SK-N-SH (cell line): ENCODE data around the gene ANKS4B. TPM values are rescaled to one million over a fixed set of nuclear protein-coding genes. Genes with fewer than 3 reads are reported as not detected.
"Not testable (repeated sequence)": the region's sequence is repeated elsewhere in the genome, so short reads cannot be mapped to it uniquely, and the experiment has no call there.

Experiments
- CTCF ChIA-PET: fragments of 300-600, 350-600 bp; formaldehyde crosslinking; extraction: SDS; loops from one replicate; lab custom pipeline; 2021; lab: Yijun Ruan, JAX
- POLR2A ChIA-PET: fragments of 350-600 bp; sonication (Branson Sonifier 250); formaldehyde crosslinking; extraction: SDS; loops from one replicate; lab custom pipeline; 2020; ENCODE audit warnings: antibody characterized with exemption, inconsistent platforms; lab: Yijun Ruan, JAX
- DNase-seq: peaks from one replicate; pipeline ENCODE4 v3.0.0; 2012
- H2AFZ ChIP-seq: fragments of 200-600 bp; sonication (generic); 2 replicates; pipeline ENCODE4 v1.8.1; 2016; ENCODE audit warnings: antibody characterized with exemption, mild to moderate bottlenecking, low read depth
- H3F3A ChIP-seq: fragments of 200-600 bp; sonication (generic); replicated peaks from 2 replicates; pipeline ENCODE3; 2016; ENCODE audit warnings: antibody characterized with exemption, mild to moderate bottlenecking; ENCODE audit not compliant: insufficient read depth
- H3K27ac ChIP-seq, 2 experiments: fragments of 200-500 bp in 1 of 2; fragments of 200-600 bp in 1 of 2; sonication (Bioruptor generic) in 1 of 2; sonication (generic), shearing (Covaris generic) in 1 of 2; 2 replicates each; pipeline versions ENCODE4 v1.5.1 to v1.6.1; 2014 to 2016; ENCODE audit warnings: low read depth in 2 of 2, inconsistent platforms in 1 of 2, low read length in 1 of 2, mild to moderate bottlenecking in 1 of 2, mixed read lengths in 1 of 2
- H3K27me3 ChIP-seq: fragments of 200-600 bp; sonication (generic), shearing (Covaris generic); 2 replicates; pipeline ENCODE4 v1.6.1; 2016; ENCODE audit warnings: mixed run types; ENCODE audit not compliant: insufficient read depth
- H3K36me3 ChIP-seq, 2 experiments: fragments of 200-500 bp in 1 of 2; fragments of 200-600 bp in 1 of 2; sonication (Bioruptor generic) in 1 of 2; sonication (generic) in 1 of 2; replicated peaks in 1 of 2; 2 replicates each; pipeline versions ENCODE3 to v1.5.1; 2014 to 2016; ENCODE audit warnings: low read length in 1 of 2, mild to moderate bottlenecking in 1 of 2; ENCODE audit not compliant: insufficient read depth in 2 of 2, control insufficient read depth in 1 of 2
- H3K4me1 ChIP-seq, 2 experiments: fragments of 200-500 bp in 1 of 2; fragments of 200-600 bp in 1 of 2; sonication (Bioruptor generic) in 1 of 2; sonication (generic), shearing (Covaris generic) in 1 of 2; 2 replicates each; pipeline versions ENCODE4 v1.5.1 to v1.6.1; 2014 to 2016; ENCODE audit warnings: low read depth in 1 of 2, low read length in 1 of 2, mixed run types in 1 of 2; ENCODE audit not compliant: insufficient read depth in 2 of 2, control insufficient read depth in 1 of 2
- H3K4me2 ChIP-seq: fragments of 200-600 bp; sonication (generic), shearing (Covaris generic); 2 replicates; pipeline ENCODE4 v1.6.1; 2017; ENCODE audit warnings: mixed run types
- H3K4me3 ChIP-seq, 2 experiments: fragments of 200-500 bp in 1 of 2; fragments of 200-600 bp in 1 of 2; sonication (Bioruptor generic) in 1 of 2; sonication (generic), shearing (Covaris generic) in 1 of 2; 2 replicates each; pipeline versions ENCODE4 v1.5.1 to v1.8.1; 2014 to 2016; ENCODE audit warnings: low read depth in 2 of 2, inconsistent platforms in 1 of 2, low read length in 1 of 2, mild to moderate bottlenecking in 1 of 2, mixed read lengths in 1 of 2, moderate library complexity in 1 of 2
- H3K79me2 ChIP-seq: fragments of 200-600 bp; sonication (generic); 2 replicates; pipeline ENCODE4 v1.8.1; 2017; ENCODE audit warnings: mild to moderate bottlenecking; ENCODE audit not compliant: insufficient read depth
- H3K9ac ChIP-seq: fragments of 200-600 bp; sonication (generic); 2 replicates; pipeline ENCODE4 v1.6.1; 2017; ENCODE audit warnings: mixed run types
- H3K9me2 ChIP-seq: fragments of 200-600 bp; sonication (generic); 2 replicates; pipeline ENCODE4 v1.6.1; 2017; ENCODE audit warnings: mixed run types
- H3K9me3 ChIP-seq: fragments of 200-600 bp; sonication (generic); 2 replicates; pipeline ENCODE4 v1.6.1; 2017; ENCODE audit warnings: mixed run types, mild to moderate bottlenecking, moderate library complexity
- H4K20me1 ChIP-seq: fragments of 200-600 bp; sonication (generic); 2 replicates; pipeline ENCODE4 v1.6.1; 2017; ENCODE audit warnings: mild to moderate bottlenecking, mixed run types; ENCODE audit not compliant: insufficient read depth
- CHD2 ChIP-seq: fragments of 150-350 bp; IDR thresholded peaks from 2 replicates; pipeline ENCODE4 v1.6.1; 2018; ENCODE audit warnings: low read length; ENCODE audit not compliant: partially characterized antibody
- CTCF ChIP-seq: fragments of 200-600 bp; sonication (generic); IDR thresholded peaks from 2 replicates; pipeline ENCODE4 v1.6.1; 2017; ENCODE audit warnings: antibody characterized with exemption, mild to moderate bottlenecking, moderate library complexity
- JUND ChIP-seq: IDR thresholded peaks from 2 replicates; pipeline ENCODE4 v1.4.0; 2012
- MEF2A ChIP-seq: IDR thresholded peaks from 2 replicates; pipeline ENCODE4 v1.4.0; 2012; ENCODE audit warnings: low read depth, borderline replicate concordance
- MXI1 ChIP-seq: IDR thresholded peaks from 2 replicates; pipeline ENCODE4 v1.6.1; 2012; ENCODE audit warnings: mild to moderate bottlenecking, low read depth, low read length, improper control_type of control experiment
- RAD21 ChIP-seq: IDR thresholded peaks from 2 replicates; pipeline ENCODE4 v1.6.1; 2012; ENCODE audit warnings: mild to moderate bottlenecking, low read length
- SIN3A ChIP-seq: IDR thresholded peaks from 2 replicates; pipeline ENCODE4 v1.6.1; 2012; ENCODE audit warnings: low read depth, mild to moderate bottlenecking, low read length, moderate library complexity, borderline replicate concordance
- SMC3 ChIP-seq: IDR thresholded peaks from 2 replicates; pipeline ENCODE4 v1.6.1; 2012; ENCODE audit warnings: low read depth, low read length, improper control_type of control experiment
- TAF1 ChIP-seq: IDR thresholded peaks from 2 replicates; pipeline ENCODE4 v1.6.1; 2012; ENCODE audit warnings: low read depth, mild to moderate bottlenecking, low read length, moderate library complexity, borderline replicate concordance
- TCF12 ChIP-seq: IDR thresholded peaks from 2 replicates; pipeline ENCODE4 v1.4.0; 2012
- USF1 ChIP-seq: IDR thresholded peaks from 2 replicates; pipeline ENCODE4 v1.4.0; 2012; ENCODE audit warnings: low read depth, borderline replicate concordance
- WGBS: methylation state at CpG from one replicate; pipeline ENCODE4 v1.1.6; 2017; ENCODE audit warnings: low lambda C conversion rate; 5-methylcytosine and 5-hydroxymethylcytosine counted together
- polyA plus RNA-seq, 3 experiments: library from polyadenylated mRNA; depleted of rRNA; stranded (reverse); fragments of >200 nt; gene quantifications; 2 replicates each; pipeline ENCODE4 v1.2.3, GENCODE V29; 2012

ANKS4B gene
- polyA plus RNA-seq, 1 of the 3 experiments (the other 2 are of a cell fraction), result not detected

- Histone ChIP-seq H3K4me2 (no peak overlapping the region), H3K9me3 (no peaks in the 10 kb centered on the region), H3K79me2 (no peaks in the 10 kb centered on the region), H3K9ac (no peak overlapping the region), H3K36me3 (no peaks in the 10 kb centered on the region), H4K20me1 (no peaks in the 10 kb centered on the region), H2AFZ (no peak overlapping the region), H3F3A (no peaks in the 10 kb centered on the region), H3K4me1 (no peaks in the 10 kb centered on the region; a peak in 1 of 4 replicates), H3K4me3 (no peak overlapping the region), H3K9me2 (no peaks in the 10 kb centered on the region), H3K27ac (no peak overlapping the region), H3K27me3 (no peaks in the 10 kb centered on the region; the same call in 1 of the 2 replicates)
- CTCF ChIA-PET, result interaction anchor here (0.9 to 10.5 kb wide), 4 partner anchors 9 to 105 kb away, joined by 3 to 169 read pairs (median 38); partner anchors contain the start of gene CRYM
- no peak for DNase-seq
- POLR2A ChIA-PET, result no interaction called here
- 72% methylated on average over 6 of the region's 6 CpGs for WGBS
- no peak for TF ChIP-seq TAF1
- no peak for TF ChIP-seq SIN3A
- TF ChIP-seq TCF12, result no peak
- TF ChIP-seq JUND, result no peak
- no peak for TF ChIP-seq CHD2
- no peak for TF ChIP-seq SMC3
- TF ChIP-seq RAD21, result no peak
- no peak for TF ChIP-seq MEF2A
- TF ChIP-seq USF1, result no peak
- no peak for TF ChIP-seq MXI1
- TF ChIP-seq CTCF, result no peak
Observed at GRCh38 chr16:21194771-21195301, 38.7 kb upstream of the ANKS4B start.

GRCh38 chr16:21195330-21195729 lies 38.2 kb upstream of the ANKS4B start:
- CTCF ChIA-PET, result interaction anchor here (0.9 to 10.5 kb wide), 4 partner anchors 9 to 105 kb away, joined by 3 to 169 read pairs (median 38); partner anchors contain the start of gene CRYM
- WGBS, result 79% methylated on average over 8 of the region's 8 CpGs
- not testable (repeated sequence) for H3K79me2 ChIP-seq

More at GRCh38 chr16:21195330-21195729, 38.2 kb upstream of the ANKS4B start:
- H2AFZ ChIP-seq, H4K20me1 ChIP-seq, H3K36me3 ChIP-seq, DNase-seq, H3K9ac ChIP-seq, H3K27me3 ChIP-seq, H3K9me2 ChIP-seq, H3K4me2 ChIP-seq, POLR2A ChIA-PET, H3K27ac ChIP-seq, H3K9me3 ChIP-seq, H3F3A ChIP-seq, H3K4me3 ChIP-seq, H3K4me1 ChIP-seq: not testable (repeated sequence)
